ENCODE data around the gene NUP205. TPM values are rescaled to one million over a fixed set of nuclear protein-coding genes. Genes with fewer than 3 reads are reported as not detected.

NUP205 gene
- total RNA-seq, 4 donors from 2014 or later = 28.6 to 68.2 (median 42.1) TPM

- DNase-seq (ENCODE audit: low spot score in 2 of 2) = no peak
- no peak for TF ChIP-seq POLR2A (IDR thresholded peaks at IDR 0.05)
- no peak for TF ChIP-seq CTCF (IDR thresholded peaks at IDR 0.05)
- no peak for TF ChIP-seq EP300 (IDR thresholded peaks at IDR 0.05)
- Histone ChIP-seq H3K4me3 (no peak overlapping the region), H3K27ac (no peak overlapping the region), H3K36me3 (peaks cover 0 to 39% (median 0%) of the 10 kb centered on the region in 3 donors), H3K9me3 (no peaks in the 10 kb centered on the region), H3K27me3 (no peaks in the 10 kb centered on the region), H3K4me1 (peaks cover 0 to 21% (median 0%) of the 10 kb centered on the region in 4 donors)
- WGBS, 2 donors = 71 to 83% methylated on average over 5 of the region's 5 CpGs
These were observed 124.0 kb downstream of the NUP205 start for GRCh38 chr7:135681762-135682161.

- TF ChIP-seq CTCF (IDR thresholded peaks at IDR 0.05) = no peak
- TF ChIP-seq POLR2A (IDR thresholded peaks at IDR 0.05) = no peak
- TF ChIP-seq EP300 (IDR thresholded peaks at IDR 0.05) = no peak
- H3K27me3 ChIP-seq = no peaks in the 10 kb centered on the region
- WGBS, 2 donors = 74 to 80% methylated on average over 3 of the region's 3 CpGs
- H3K4me1 ChIP-seq = peaks cover 0 to 21% (median 0%) of the 10 kb centered on the region in 4 donors
- H3K9me3 ChIP-seq = no peaks in the 10 kb centered on the region
- H3K36me3 ChIP-seq = peaks cover 0 to 39% (median 0%) of the 10 kb centered on the region in 3 donors
- DNase-seq (ENCODE audit: low spot score in 2 of 2) = no peak
- H3K4me3 ChIP-seq = no peak overlapping the region
- H3K27ac ChIP-seq = no peak overlapping the region
These were observed 124.5 kb downstream of the NUP205 start for GRCh38 chr7:135682191-135682590.

- Histone ChIP-seq H3K36me3 (peaks cover 0 to 46% (median 0%) of the 10 kb centered on the region in 3 donors), H3K4me1 (peaks cover 0 to 15% (median 0%) of the 10 kb centered on the region in 4 donors), H3K27me3 (no peaks in the 10 kb centered on the region), H3K4me3 (no peak overlapping the region), H3K27ac (no peak overlapping the region), H3K9me3 (no peaks in the 10 kb centered on the region)
- WGBS, 2 donors = 83 to 91% methylated on average over 3 of the region's 3 CpGs
- DNase-seq (ENCODE audit: low spot score in 2 of 2) = no peak
- TF ChIP-seq POLR2A (IDR thresholded peaks at IDR 0.05) = no peak
- no peak for TF ChIP-seq CTCF (IDR thresholded peaks at IDR 0.05)
- TF ChIP-seq EP300 (IDR thresholded peaks at IDR 0.05) = no peak
These were observed 125.9 kb downstream of the NUP205 start for GRCh38 chr7:135683609-135684008.

- Histone ChIP-seq H3K4me1 (peaks cover 0 to 10% (median 0%) of the 10 kb centered on the region in 4 donors), H3K9me3 (no peaks in the 10 kb centered on the region), H3K27ac (no peak overlapping the region), H3K27me3 (no peaks in the 10 kb centered on the region), H3K4me3 (no peak overlapping the region), H3K36me3 (peaks cover 0 to 51% (median 0%) of the 10 kb centered on the region in 3 donors)
- WGBS, 2 donors = 35 to 41% methylated on average over 3 of the region's 3 CpGs
- no peak for DNase-seq (ENCODE audit: low spot score in 2 of 2)
- TF ChIP-seq CTCF (IDR thresholded peaks at IDR 0.05) = no peak
- TF ChIP-seq POLR2A (IDR thresholded peaks at IDR 0.05) = no peak
- TF ChIP-seq EP300 (IDR thresholded peaks at IDR 0.05) = no peak
These were observed 126.4 kb downstream of the NUP205 start for GRCh38 chr7:135684136-135684535.

- 63 to 72% methylated on average over 5 of the region's 5 CpGs for WGBS, 2 donors
- no peak for TF ChIP-seq EP300 (IDR thresholded peaks at IDR 0.05)
- TF ChIP-seq POLR2A (IDR thresholded peaks at IDR 0.05) = no peak
- TF ChIP-seq CTCF (IDR thresholded peaks at IDR 0.05) = no peak
These were observed 127.0 kb downstream of the NUP205 start for GRCh38 chr7:135684699-135685098.

More at GRCh38 chr7:135684699-135685098, 127.0 kb downstream of the NUP205 start:
- DNase-seq (ENCODE audit: low spot score in 2 of 2) = no peak
- Histone ChIP-seq H3K9me3 (no peaks in the 10 kb centered on the region), H3K27ac (no peak overlapping the region), H3K4me3 (no peak overlapping the region), H3K27me3 (no peaks in the 10 kb centered on the region), H3K4me1 (peaks cover 0 to 9% (median 0%) of the 10 kb centered on the region in 4 donors), H3K36me3 (peaks cover 0 to 56% (median 0%) of the 10 kb centered on the region in 3 donors)
